GM23248 (cell line): ENCODE data around the gene AMPH. TPM values are rescaled to one million over a fixed set of nuclear protein-coding genes. Genes with fewer than 3 reads are reported as not detected.

Source experiments
- DNase-seq: peaks from one replicate; pipeline ENCODE4 v3.0.0-alpha.2; 2015
- H2AFZ ChIP-seq: fragments of 200-600 bp; sonication (generic); 2 replicates; pipeline ENCODE4 v1.6.1; 2016; ENCODE audit warnings: antibody characterized with exemption
- H3F3A ChIP-seq: fragments of 200-600 bp; sonication (generic); 2 replicates; pipeline ENCODE4 v1.6.1; 2016; ENCODE audit warnings: mild to moderate bottlenecking, antibody characterized with exemption, mixed run types; ENCODE audit not compliant: insufficient read depth
- H3K27ac ChIP-seq: fragments of 200-600 bp; sonication (generic); 2 replicates; pipeline ENCODE4 v1.5.1; 2016; ENCODE audit warnings: mild to moderate bottlenecking
- H3K27me3 ChIP-seq: fragments of 200-600 bp; sonication (generic); replicated peaks from 2 replicates; pipeline ENCODE4 v1.6.1; 2016; ENCODE audit warnings: mild to moderate bottlenecking; ENCODE audit not compliant: insufficient read depth
- H3K36me3 ChIP-seq: fragments of 200-600 bp; sonication (generic); 2 replicates; pipeline ENCODE4 v1.6.1; 2016; ENCODE audit warnings: low read depth, mild to moderate bottlenecking
- H3K4me1 ChIP-seq: fragments of 200-600 bp; sonication (generic); 2 replicates; pipeline ENCODE4 v1.6.1; 2016; ENCODE audit warnings: mild to moderate bottlenecking; ENCODE audit not compliant: insufficient read depth
- H3K4me2 ChIP-seq: fragments of 200-600 bp; sonication (generic); one replicate; pipeline ENCODE4 v1.6.1; 2016; ENCODE audit warnings: mild to moderate bottlenecking; ENCODE audit not compliant: unreplicated experiment
- H3K4me3 ChIP-seq: fragments of 200-600 bp; sonication (generic); 2 replicates; pipeline ENCODE4 v1.5.1; 2016; ENCODE audit warnings: mild to moderate bottlenecking
- H3K79me2 ChIP-seq: fragments of 200-600 bp; sonication (generic); 2 replicates; pipeline ENCODE4 v1.6.1; 2016; ENCODE audit warnings: mild to moderate bottlenecking; ENCODE audit not compliant: insufficient read depth
- H3K9ac ChIP-seq: fragments of 200-600 bp; sonication (generic); 2 replicates; pipeline ENCODE4 v1.6.1; 2016; ENCODE audit warnings: mild to moderate bottlenecking
- H3K9me2 ChIP-seq: fragments of 200-600 bp; sonication (generic); 2 replicates; pipeline ENCODE4 v1.6.1; 2016; ENCODE audit warnings: mixed run types, mild to moderate bottlenecking, moderate library complexity; ENCODE audit not compliant: insufficient read depth
- H3K9me3 ChIP-seq: fragments of 200-600 bp; sonication (generic); one replicate; pipeline ENCODE4 v1.6.1; 2017; ENCODE audit warnings: low read depth
- H4K20me1 ChIP-seq: fragments of 200-600 bp; sonication (generic); 2 replicates; pipeline ENCODE4 v1.6.0; 2016; ENCODE audit not compliant: insufficient read depth
- EZH2 ChIP-seq: fragments of 200-600 bp; sonication (generic); IDR thresholded peaks from 2 replicates; pipeline ENCODE4 v1.6.1; 2018; ENCODE audit warnings: antibody characterized with exemption, mild to moderate bottlenecking; ENCODE audit not compliant: insufficient read depth, poor library complexity, severe bottlenecking
- EZH2phosphoT487 ChIP-seq: fragments of 200-600 bp; sonication (generic); IDR thresholded peaks from 2 replicates; pipeline ENCODE4 v1.6.1; 2018; ENCODE audit warnings: antibody characterized with exemption, moderate library complexity, mild to moderate bottlenecking, low read depth; ENCODE audit not compliant: insufficient read depth
- WGBS, 2 experiments: methylation state at CpG; one replicate each; pipeline ENCODE4 v1.1.6; 2015 to 2017; ENCODE audit warnings: low lambda C conversion rate in 2 of 2, low coverage in 1 of 2; ENCODE audit errors: missing lambda C conversion rate in 2 of 2; 5-methylcytosine and 5-hydroxymethylcytosine counted together
- in situ Hi-C: fragments of 300-500 bp; cut with MboI; formaldehyde crosslinking; loops from 2 replicates; pipeline ENCODE4 v1.15.0; 2020
- polyA plus RNA-seq: library from polyadenylated mRNA; unstranded; fragments of >200 nt; fragmentation: Nextera tagmentation; extraction: Ambion mirVana; gene quantifications from 2 replicates; pipeline ENCODE4 v1.2.1, GENCODE V29; 2016
- total RNA-seq: library from RNA; depleted of rRNA; stranded (reverse); fragments of >200 nt; shearing (Covaris generic); gene quantifications from 2 replicates; pipeline ENCODE4 v1.2.3, GENCODE V29; 2014

The AMPH gene
- total and polyA plus RNA-seq, 2 experiments from 2014 or later = 3.1 to 4.9 TPM

DNA sequence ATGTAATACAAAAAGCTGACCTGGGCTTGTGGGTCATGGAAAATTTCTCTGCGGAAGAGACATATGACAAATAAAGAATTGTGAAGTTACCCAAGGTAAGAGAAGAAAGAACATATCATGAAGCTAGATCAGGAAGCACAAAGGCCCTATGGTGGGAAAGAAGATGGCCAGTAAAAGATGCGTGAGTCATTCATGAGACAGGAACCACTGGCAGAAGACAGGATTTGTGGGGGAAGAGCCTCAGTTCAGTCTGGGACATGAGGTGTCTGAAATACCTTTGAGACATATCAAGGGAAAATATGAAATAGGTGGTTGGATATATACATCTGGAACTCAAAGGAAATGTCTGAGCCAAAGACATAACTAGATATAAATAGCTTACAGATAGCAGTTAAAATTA, 27.7 kb upstream of the AMPH start:
- in situ Hi-C loops = loop anchor here (10.0 kb wide), 1 partner anchor 204 kb away; no protein-coding TSS in a partner anchor
- DNase-seq = peak; percentile 65

DNA sequence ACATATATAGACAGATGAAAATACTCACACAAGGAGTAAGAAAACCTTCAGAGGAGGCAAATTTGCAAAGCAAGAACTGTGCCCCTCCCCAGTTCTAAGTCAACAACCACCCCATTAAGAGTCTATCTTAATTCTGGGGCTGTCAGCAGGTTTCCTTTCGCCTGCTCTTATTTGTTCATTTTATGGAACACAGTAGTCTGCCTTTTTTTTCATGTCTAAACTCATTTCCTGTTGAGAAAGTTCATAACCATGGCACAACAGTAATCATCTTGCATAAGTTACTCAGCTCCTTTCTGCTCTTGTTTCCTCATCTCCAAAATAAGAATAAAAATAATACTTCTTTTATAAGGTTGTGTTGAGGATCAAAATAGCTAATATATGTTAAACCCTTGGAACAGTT, 25.8 kb upstream of the AMPH start:
- no peaks in the 10 kb centered on the region for H4K20me1 ChIP-seq
- no peak for TF ChIP-seq EZH2phosphoT487
- no peak for TF ChIP-seq EZH2
- no peaks in the 10 kb centered on the region for H3K36me3 ChIP-seq
- no peaks in the 10 kb centered on the region for H3K9me3 ChIP-seq
- no peak overlapping the region for H2AFZ ChIP-seq
- no peak overlapping the region for H3K4me3 ChIP-seq
- H3F3A ChIP-seq = no peaks in the 10 kb centered on the region
- no peaks in the 10 kb centered on the region for H3K79me2 ChIP-seq
- H3K27ac ChIP-seq = no peak overlapping the region
- no peaks in the 10 kb centered on the region for H3K27me3 ChIP-seq
- WGBS, 2 experiments = 67 to 73% methylated on average over 1 of the region's 1 CpG
- no peak overlapping the region for H3K4me2 ChIP-seq
- peak; percentile 55 for DNase-seq
- H3K9ac ChIP-seq = no peak overlapping the region
- in situ Hi-C loops = loop anchor here (10.0 kb wide), 1 partner anchor 202 kb away; no protein-coding TSS in a partner anchor
- H3K4me1 ChIP-seq = peaks cover 9% of the 10 kb centered on the region; the same call in 1 of the 2 replicates
- no peaks in the 10 kb centered on the region for H3K9me2 ChIP-seq

More for the DNA sequence above, 27.7 kb upstream of the AMPH start:
- Histone ChIP-seq H3K27ac (no peak overlapping the region), H3F3A (no peaks in the 10 kb centered on the region), H3K79me2 (no peaks in the 10 kb centered on the region), H3K27me3 (peaks cover 8% of the 10 kb centered on the region; the same call in 1 of the 2 replicates), H2AFZ (no peak overlapping the region), H3K4me3 (no peak overlapping the region), H3K9me2 (no peaks in the 10 kb centered on the region), H3K9me3 (no peaks in the 10 kb centered on the region), H4K20me1 (no peaks in the 10 kb centered on the region), H3K9ac (no peak overlapping the region), H3K36me3 (no peaks in the 10 kb centered on the region), H3K4me2 (no peak overlapping the region), H3K4me1 (peaks cover 9% of the 10 kb centered on the region; the same call in 1 of the 2 replicates)
- TF ChIP-seq EZH2 (no peak), EZH2phosphoT487 (no peak)
- 73 to 83% methylated on average over 2 of the region's 2 CpGs for WGBS, 2 experiments

DNA sequence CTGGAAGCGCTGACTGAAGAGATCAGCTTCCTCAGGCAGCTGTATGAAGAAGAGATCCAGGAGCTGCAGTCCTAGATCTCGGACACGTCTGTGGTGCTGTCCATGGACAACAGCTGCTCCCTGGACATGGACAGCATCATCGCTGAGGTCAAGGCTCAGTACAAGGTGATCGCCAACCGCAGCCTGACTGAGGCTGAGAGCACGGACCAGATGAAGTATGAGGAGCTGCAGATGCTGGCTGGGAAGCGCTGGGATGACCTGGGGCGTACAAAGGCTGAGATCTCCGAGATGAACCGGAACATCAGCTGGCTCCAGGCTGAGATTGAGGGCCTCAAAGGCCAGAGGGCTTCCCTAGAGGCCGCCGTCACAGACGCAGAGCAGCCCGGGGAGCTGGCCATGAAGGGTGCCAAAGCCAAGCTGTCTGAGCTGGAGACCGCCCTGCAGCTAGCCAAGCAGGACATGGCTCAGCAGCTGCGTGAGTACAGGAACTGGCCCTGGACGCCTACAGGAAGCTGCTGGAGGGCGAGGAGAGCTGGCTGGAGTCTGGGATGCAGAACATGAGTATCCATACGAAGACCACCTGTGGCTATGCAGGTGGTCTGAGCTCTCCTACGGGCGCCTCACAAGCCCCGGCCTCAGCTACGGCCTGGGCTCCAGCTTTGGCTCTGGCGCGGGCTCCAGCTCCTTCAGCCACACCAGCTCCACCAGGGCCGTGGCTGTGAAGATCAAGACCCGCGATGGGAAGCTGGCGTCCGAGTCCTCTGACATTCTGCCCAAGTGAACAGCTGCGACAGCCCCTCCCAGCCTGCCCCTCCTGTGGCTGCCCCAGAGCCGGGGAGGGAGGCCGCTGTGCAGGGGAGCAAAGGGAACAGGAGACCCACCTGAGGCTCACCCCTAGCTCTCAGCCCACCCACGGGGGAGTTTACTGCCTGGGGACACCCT, 24.9 kb upstream of the AMPH start:
- Histone ChIP-seq H3K4me1 (peaks cover 9% of the 10 kb centered on the region; the same call in 1 of the 2 replicates), H3K9ac (no peak overlapping the region), H3K9me3 (no peaks in the 10 kb centered on the region), H3K9me2 (no peaks in the 10 kb centered on the region), H3K4me2 (no peak overlapping the region), H3F3A (no peaks in the 10 kb centered on the region), H3K79me2 (no peaks in the 10 kb centered on the region), H4K20me1 (no peaks in the 10 kb centered on the region), H3K4me3 (no peak overlapping the region), H3K36me3 (no peaks in the 10 kb centered on the region), H2AFZ (no peak overlapping the region), H3K27ac (no peak overlapping the region), H3K27me3 (no peaks in the 10 kb centered on the region)
- TF ChIP-seq EZH2phosphoT487 (no peak), EZH2 (no peak)
- WGBS, 2 experiments = 81 to 84% methylated on average over 33 to 35 of the region's 35 CpGs
- in situ Hi-C loops = loop anchor here (10.0 kb wide), 1 partner anchor 201 kb away; no protein-coding TSS in a partner anchor
- DNase-seq = no peak

DNA sequence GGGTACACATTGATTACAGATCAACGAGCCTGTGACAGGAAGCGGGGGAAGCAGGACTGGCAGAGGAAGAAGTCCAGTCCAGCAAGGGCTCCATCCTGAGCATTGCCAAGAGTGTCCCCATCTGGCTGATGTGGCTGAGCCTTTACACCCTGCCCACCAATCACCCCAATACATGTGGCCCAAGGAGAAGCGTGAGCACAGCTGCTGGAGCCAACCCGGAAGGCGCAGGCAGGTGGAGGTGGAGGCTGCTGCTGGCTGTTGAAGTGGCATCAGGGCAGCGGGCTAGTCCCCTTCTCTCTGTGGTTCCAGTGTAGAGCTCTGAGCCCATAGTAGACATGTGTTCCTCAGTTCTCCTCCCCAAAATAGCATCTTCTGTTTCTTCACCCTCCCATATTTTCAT, 6.8 kb upstream of the AMPH start:
- Histone ChIP-seq H3K4me2 (no peak overlapping the region), H3K27ac (no peak overlapping the region), H3K27me3 (no peaks in the 10 kb centered on the region), H3F3A (no peaks in the 10 kb centered on the region), H3K9me2 (no peaks in the 10 kb centered on the region), H4K20me1 (no peaks in the 10 kb centered on the region), H3K36me3 (no peaks in the 10 kb centered on the region), H3K4me1 (no peaks in the 10 kb centered on the region), H3K9me3 (no peaks in the 10 kb centered on the region), H2AFZ (no peak overlapping the region), H3K4me3 (no peak overlapping the region), H3K79me2 (no peaks in the 10 kb centered on the region), H3K9ac (no peak overlapping the region)
- TF ChIP-seq EZH2 (no peak), EZH2phosphoT487 (no peak)
- no peak for DNase-seq
- WGBS, 2 experiments = 82 to 86% methylated on average over 6 of the region's 6 CpGs
- in situ Hi-C loops = no loop called here
